SK-N-SH treated with all-trans-retinoic acid at 6 μM for 48 hours (cell line): ENCODE data around the gene VSNL1.

Experiments
- ATAC-seq: fragments of 200-7000 bp; cut with Tn5 transposase; 3 replicates; pipeline ENCODE4 v1.9.1; 2020; ENCODE audit warnings: mild to moderate bottlenecking, moderate library complexity
- ARNTL ChIP-seq: fragments of 450-650 bp; formaldehyde crosslinking; IDR thresholded peaks from 2 replicates; pipeline ENCODE4 v1.5.0; 2020; ENCODE audit warnings: low read depth, mild to moderate bottlenecking, moderate library complexity, borderline replicate concordance
- BACH2 ChIP-seq: fragments of 250-450 bp; sonication (Bioruptor Pico); IDR thresholded peaks from 2 replicates; pipeline ENCODE4 v1.9.0; 2021; ENCODE audit warnings: mild to moderate bottlenecking, borderline replicate concordance
- CREB5 ChIP-seq: fragments of 250-450 bp; sonication (Bioruptor Pico); IDR thresholded peaks from 2 replicates; pipeline ENCODE4 v1.5.1; 2020; ENCODE audit warnings: low read depth, mild to moderate bottlenecking, moderate library complexity
- CSDC2 ChIP-seq: fragments of 250-450 bp; sonication (Bioruptor Pico); IDR thresholded peaks from 2 replicates; pipeline ENCODE4 v1.5.0; 2020; ENCODE audit warnings: mild to moderate bottlenecking, moderate library complexity
- ESRRG ChIP-seq: fragments of 250-450 bp; sonication (Bioruptor Pico); IDR thresholded peaks from 2 replicates; pipeline ENCODE4 v1.6.1; 2021; ENCODE audit warnings: mild to moderate bottlenecking
- GLIS3 ChIP-seq: fragments of 250-450 bp; sonication (Bioruptor Pico); IDR thresholded peaks from 2 replicates; pipeline ENCODE4 v1.5.0; 2020; ENCODE audit warnings: mild to moderate bottlenecking, moderate library complexity
- ISL1 ChIP-seq: fragments of 250-450 bp; sonication (Bioruptor Pico); IDR thresholded peaks from 2 replicates; pipeline ENCODE4 v2.1.2; 2022; ENCODE audit warnings: mild to moderate bottlenecking, moderate library complexity
- OSR1 ChIP-seq: fragments of 250-450 bp; sonication (Bioruptor Pico); IDR thresholded peaks from 2 replicates; pipeline ENCODE4 v1.8.0; 2022; ENCODE audit warnings: moderate library complexity, mild to moderate bottlenecking, inconsistent platforms
- PPARA ChIP-seq: fragments of 250-450 bp; sonication (Bioruptor Pico); IDR thresholded peaks from 2 replicates; pipeline ENCODE4 v1.5.0; 2020; ENCODE audit warnings: mild to moderate bottlenecking, borderline replicate concordance
- RARB ChIP-seq: fragments of 250-450 bp; sonication (Bioruptor Pico); IDR thresholded peaks from 2 replicates; pipeline ENCODE4 v1.8.0; 2021; ENCODE audit warnings: mild to moderate bottlenecking, moderate library complexity
- SNAI2 ChIP-seq: fragments of 250-450 bp; sonication (Bioruptor Pico); IDR thresholded peaks from 2 replicates; pipeline ENCODE4 v1.5.0; 2020; ENCODE audit warnings: mild to moderate bottlenecking, moderate library complexity
- TSHZ2 ChIP-seq: fragments of 250-450 bp; sonication (Bioruptor Pico); IDR thresholded peaks from 2 replicates; pipeline ENCODE4 v1.5.0; 2020; ENCODE audit warnings: mild to moderate bottlenecking, moderate library complexity
- ZC3H10 ChIP-seq: fragments of 250-450 bp; sonication (Bioruptor Pico); IDR thresholded peaks from 2 replicates; pipeline ENCODE4 v1.5.1; 2021; ENCODE audit warnings: mild to moderate bottlenecking, moderate library complexity
- ZFP3 ChIP-seq: fragments of 250-450 bp; sonication (Bioruptor Pico); IDR thresholded peaks from 2 replicates; pipeline ENCODE4 v1.5.0; 2020; ENCODE audit warnings: mild to moderate bottlenecking, moderate library complexity
- ZFP30 ChIP-seq: fragments of 450-650 bp; formaldehyde crosslinking; IDR thresholded peaks from 2 replicates; pipeline ENCODE4 v1.5.0; 2022; ENCODE audit warnings: mild to moderate bottlenecking, moderate library complexity
- ZNF565 ChIP-seq: fragments of 450-650 bp; formaldehyde crosslinking; conservative IDR thresholded peaks from 2 replicates; pipeline ENCODE4 v1.5.0; 2020; ENCODE audit warnings: low read depth, mild to moderate bottlenecking, moderate library complexity
- ZNF70 ChIP-seq: fragments of 450-650 bp; formaldehyde crosslinking; IDR thresholded peaks from 2 replicates; pipeline ENCODE4 v1.5.0; 2020; ENCODE audit warnings: mild to moderate bottlenecking, moderate library complexity
- ZNF8 ChIP-seq: fragments of 450-650 bp; formaldehyde crosslinking; IDR thresholded peaks from 2 replicates; pipeline ENCODE4 v1.5.0; 2020; ENCODE audit warnings: mild to moderate bottlenecking, moderate library complexity
- TF ChIP-seq, protein P1 (sequence below): fragments of 250-450 bp; sonication (Bioruptor Pico); IDR thresholded peaks from 2 replicates; pipeline ENCODE4 v1.8.0; 2020; ENCODE audit warnings: mild to moderate bottlenecking, moderate library complexity, borderline replicate concordance
- TF ChIP-seq, protein P2 (sequence below): fragments of 250-450 bp; sonication (Bioruptor Pico); IDR thresholded peaks from 2 replicates; pipeline ENCODE4 v1.8.0; 2021; ENCODE audit warnings: low read depth, mild to moderate bottlenecking, moderate library complexity, borderline replicate concordance
- TF ChIP-seq, protein P3 (sequence below): fragments of 250-450 bp; sonication (Bioruptor Pico); IDR thresholded peaks from 2 replicates; pipeline ENCODE4 v1.5.1; 2021; ENCODE audit warnings: mild to moderate bottlenecking, moderate library complexity

VSNL1 gene

DNA sequence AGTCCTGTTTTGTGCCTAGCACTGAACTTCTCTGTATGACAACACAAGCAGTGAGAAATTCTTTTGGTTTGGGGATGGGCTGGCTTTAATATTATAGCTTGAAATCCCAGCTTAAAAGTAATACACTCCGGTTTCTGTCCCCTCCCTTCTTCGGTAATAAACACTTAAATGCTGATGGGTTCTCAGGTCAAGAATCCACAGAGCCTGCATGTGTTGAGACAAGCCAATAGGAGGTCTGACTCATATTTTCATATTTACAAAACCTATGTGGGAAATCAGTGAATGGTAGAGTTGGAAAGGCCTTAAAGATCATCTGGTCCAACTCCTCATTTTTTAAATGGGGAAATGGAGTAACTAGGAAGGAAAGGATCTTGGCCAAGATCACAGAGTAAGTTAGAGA, 47.5 kb downstream of the VSNL1 start:
- no peak for ATAC-seq
- TF ChIP-seq, protein P1, sequence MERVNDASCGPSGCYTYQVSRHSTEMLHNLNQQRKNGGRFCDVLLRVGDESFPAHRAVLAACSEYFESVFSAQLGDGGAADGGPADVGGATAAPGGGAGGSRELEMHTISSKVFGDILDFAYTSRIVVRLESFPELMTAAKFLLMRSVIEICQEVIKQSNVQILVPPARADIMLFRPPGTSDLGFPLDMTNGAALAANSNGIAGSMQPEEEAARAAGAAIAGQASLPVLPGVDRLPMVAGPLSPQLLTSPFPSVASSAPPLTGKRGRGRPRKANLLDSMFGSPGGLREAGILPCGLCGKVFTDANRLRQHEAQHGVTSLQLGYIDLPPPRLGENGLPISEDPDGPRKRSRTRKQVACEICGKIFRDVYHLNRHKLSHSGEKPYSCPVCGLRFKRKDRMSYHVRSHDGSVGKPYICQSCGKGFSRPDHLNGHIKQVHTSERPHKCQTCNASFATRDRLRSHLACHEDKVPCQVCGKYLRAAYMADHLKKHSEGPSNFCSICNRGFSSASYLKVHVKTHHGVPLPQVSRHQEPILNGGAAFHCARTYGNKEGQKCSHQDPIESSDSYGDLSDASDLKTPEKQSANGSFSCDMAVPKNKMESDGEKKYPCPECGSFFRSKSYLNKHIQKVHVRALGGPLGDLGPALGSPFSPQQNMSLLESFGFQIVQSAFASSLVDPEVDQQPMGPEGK: no peak
- TF ChIP-seq ZNF8: no peak
- TF ChIP-seq CREB5: no peak
- no peak for TF ChIP-seq ZC3H10 (CRISPR knock-in tag)
- no peak for TF ChIP-seq ARNTL (CRISPR knock-in tag)
- no peak for TF ChIP-seq GLIS3
- no peak for TF ChIP-seq ZNF70 (CRISPR knock-in tag)
- TF ChIP-seq ZFP30 (CRISPR knock-in tag): no peak
- no peak for TF ChIP-seq ZFP3 (CRISPR knock-in tag)
- TF ChIP-seq, protein P2, sequence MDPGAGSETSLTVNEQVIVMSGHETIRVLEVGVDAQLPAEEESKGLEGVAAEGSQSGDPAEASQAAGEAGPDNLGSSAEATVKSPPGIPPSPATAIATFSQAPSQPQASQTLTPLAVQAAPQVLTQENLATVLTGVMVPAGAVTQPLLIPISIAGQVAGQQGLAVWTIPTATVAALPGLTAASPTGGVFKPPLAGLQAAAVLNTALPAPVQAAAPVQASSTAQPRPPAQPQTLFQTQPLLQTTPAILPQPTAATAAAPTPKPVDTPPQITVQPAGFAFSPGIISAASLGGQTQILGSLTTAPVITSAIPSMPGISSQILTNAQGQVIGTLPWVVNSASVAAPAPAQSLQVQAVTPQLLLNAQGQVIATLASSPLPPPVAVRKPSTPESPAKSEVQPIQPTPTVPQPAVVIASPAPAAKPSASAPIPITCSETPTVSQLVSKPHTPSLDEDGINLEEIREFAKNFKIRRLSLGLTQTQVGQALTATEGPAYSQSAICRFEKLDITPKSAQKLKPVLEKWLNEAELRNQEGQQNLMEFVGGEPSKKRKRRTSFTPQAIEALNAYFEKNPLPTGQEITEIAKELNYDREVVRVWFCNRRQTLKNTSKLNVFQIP: no peak
- TF ChIP-seq BACH2 (CRISPR knock-in tag): no peak
- no peak for TF ChIP-seq ZNF565 (CRISPR knock-in tag)
- TF ChIP-seq, protein P3, sequence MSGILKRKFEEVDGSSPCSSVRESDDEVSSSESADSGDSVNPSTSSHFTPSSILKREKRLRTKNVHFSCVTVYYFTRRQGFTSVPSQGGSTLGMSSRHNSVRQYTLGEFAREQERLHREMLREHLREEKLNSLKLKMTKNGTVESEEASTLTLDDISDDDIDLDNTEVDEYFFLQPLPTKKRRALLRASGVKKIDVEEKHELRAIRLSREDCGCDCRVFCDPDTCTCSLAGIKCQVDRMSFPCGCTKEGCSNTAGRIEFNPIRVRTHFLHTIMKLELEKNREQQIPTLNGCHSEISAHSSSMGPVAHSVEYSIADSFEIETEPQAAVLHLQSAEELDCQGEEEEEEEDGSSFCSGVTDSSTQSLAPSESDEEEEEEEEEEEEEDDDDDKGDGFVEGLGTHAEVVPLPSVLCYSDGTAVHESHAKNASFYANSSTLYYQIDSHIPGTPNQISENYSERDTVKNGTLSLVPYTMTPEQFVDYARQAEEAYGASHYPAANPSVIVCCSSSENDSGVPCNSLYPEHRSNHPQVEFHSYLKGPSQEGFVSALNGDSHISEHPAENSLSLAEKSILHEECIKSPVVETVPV (CRISPR knock-in tag): no peak

GRCh38 chr2:17589406-17590035, 49.0 kb downstream of the VSNL1 start:
- TF ChIP-seq ZNF70 (CRISPR knock-in tag): no peak
- TF ChIP-seq ZFP30 (CRISPR knock-in tag): no peak
- TF ChIP-seq, protein P1: no peak
- TF ChIP-seq, protein P3 (CRISPR knock-in tag): no peak
- no peak for TF ChIP-seq ESRRG
- no peak for TF ChIP-seq ZFP3 (CRISPR knock-in tag)
- TF ChIP-seq ARNTL (CRISPR knock-in tag): no peak
- no peak for TF ChIP-seq ZC3H10 (CRISPR knock-in tag)
- no peak for TF ChIP-seq TSHZ2 (CRISPR knock-in tag)
- no peak for TF ChIP-seq PPARA
- TF ChIP-seq RARB (CRISPR knock-in tag): no peak
- no peak for TF ChIP-seq OSR1 (CRISPR knock-in tag)
- TF ChIP-seq CREB5: no peak
- no peak for TF ChIP-seq CSDC2 (CRISPR knock-in tag)
- no peak for TF ChIP-seq ISL1 (CRISPR knock-in tag)
- TF ChIP-seq ZNF8: no peak
- TF ChIP-seq GLIS3: no peak
- TF ChIP-seq SNAI2 (CRISPR knock-in tag): no peak
- ATAC-seq: no peak
